Measurements from ENCODE around the gene GEMIN7. TPM values are rescaled to one million over a fixed set of nuclear protein-coding genes. Genes with fewer than 3 reads are reported as not detected.

Gene GEMIN7
- total and polyA plus RNA-seq, 2 of the 13 experiments (the other 11 are each of a cell fraction or from before 2014, with no cell fraction given), result 24.1 to 30.6 TPM

DNA sequence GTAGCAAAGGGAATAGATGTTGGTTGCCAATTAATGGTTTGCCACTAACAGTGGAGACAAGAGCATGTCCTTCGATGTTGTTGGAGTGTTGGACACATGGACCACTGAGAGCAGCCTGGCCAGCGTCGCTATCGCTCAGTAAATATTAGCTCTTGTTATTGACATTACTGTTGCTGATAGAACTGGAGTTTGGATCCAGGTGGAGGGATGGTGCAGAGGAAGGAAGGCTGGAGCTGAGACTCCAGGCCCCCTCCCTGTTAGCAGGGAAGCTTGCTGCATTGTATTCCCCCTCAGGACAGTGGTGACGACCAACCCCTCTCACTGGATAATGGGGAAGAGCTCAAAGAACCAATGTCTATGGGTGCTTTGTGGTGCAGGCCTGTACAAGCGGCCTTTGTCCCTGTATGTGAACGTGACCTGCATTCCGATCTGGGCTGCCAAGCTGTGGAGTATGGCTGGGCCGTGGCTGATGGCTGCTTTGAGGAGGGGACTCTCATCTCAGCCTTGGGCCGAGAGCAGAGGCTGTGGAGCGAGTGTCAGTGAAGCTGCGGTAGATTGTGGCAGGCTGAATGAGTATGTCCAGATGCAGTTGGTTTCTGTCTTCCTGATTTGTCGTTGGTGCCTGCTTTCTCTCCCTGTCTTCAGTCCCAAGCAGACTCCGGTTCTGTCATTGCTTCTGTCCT, 33.2 kb upstream of the GEMIN7 start (continued):
- TF ChIP-seq, protein P1, sequence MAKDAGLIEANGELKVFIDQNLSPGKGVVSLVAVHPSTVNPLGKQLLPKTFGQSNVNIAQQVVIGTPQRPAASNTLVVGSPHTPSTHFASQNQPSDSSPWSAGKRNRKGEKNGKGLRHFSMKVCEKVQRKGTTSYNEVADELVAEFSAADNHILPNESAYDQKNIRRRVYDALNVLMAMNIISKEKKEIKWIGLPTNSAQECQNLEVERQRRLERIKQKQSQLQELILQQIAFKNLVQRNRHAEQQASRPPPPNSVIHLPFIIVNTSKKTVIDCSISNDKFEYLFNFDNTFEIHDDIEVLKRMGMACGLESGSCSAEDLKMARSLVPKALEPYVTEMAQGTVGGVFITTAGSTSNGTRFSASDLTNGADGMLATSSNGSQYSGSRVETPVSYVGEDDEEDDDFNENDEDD (CRISPR knock-in tag; IDR thresholded peaks at IDR 0.05; ENCODE audit: borderline replicate concordance), result peak; percentile 63; the same call in 1 of the 2 replicates
- TF ChIP-seq TBX3 (IDR thresholded peaks at IDR 0.05; ENCODE audit: borderline replicate concordance) (peak; percentile 60; the same call in 1 of the 2 replicates), ZNF512 (CRISPR knock-in tag; IDR thresholded peaks at IDR 0.05) (no peak), TAF1 (CRISPR knock-in tag; IDR thresholded peaks at IDR 0.05) (peak; percentile 49; the same call in 1 of the 2 replicates), CHCHD3 (CRISPR knock-in tag; IDR thresholded peaks at IDR 0.05) (no peak), GATAD1 (CRISPR knock-in tag; IDR thresholded peaks at IDR 0.05) (peak; percentile 72), ZHX1 (CRISPR knock-in tag; IDR thresholded peaks at IDR 0.05; ENCODE audit: low read depth) (peak; percentile 72; the same call in 1 of the 2 replicates), SIN3B (IDR thresholded peaks at IDR 0.05; ENCODE audit: low read length) (no peak), ZBTB3 (CRISPR knock-in tag; IDR thresholded peaks at IDR 0.05; ENCODE audit: borderline replicate concordance, low read depth) (0 out of 2 replicates have a peak, but pooled peaks have one; percentile 27), ZNF674 (CRISPR knock-in tag; IDR thresholded peaks at IDR 0.05; ENCODE audit: low read depth) (no peak), ZNF614 (CRISPR knock-in tag; IDR thresholded peaks at IDR 0.05; ENCODE audit: borderline replicate concordance) (peak; percentile 86), SMARCC2 (IDR thresholded peaks at IDR 0.05) (no peak), ZNF101 (CRISPR knock-in tag; IDR thresholded peaks at IDR 0.05; ENCODE audit: borderline replicate concordance, low read depth) (no peak), JUNB (CRISPR knock-in tag; IDR thresholded peaks at IDR 0.05; ENCODE audit: borderline replicate concordance) (no peak), ZNF619 (CRISPR knock-in tag; IDR thresholded peaks at IDR 0.05) (no peak), BCL3 (CRISPR knock-in tag; IDR thresholded peaks at IDR 0.05) (peak; percentile 39; the same call in 1 of the 2 replicates), WIZ (CRISPR knock-in tag; IDR thresholded peaks at IDR 0.05) (no peak), KLF11 (CRISPR knock-in tag; IDR thresholded peaks at IDR 0.05) (no peak), ELF1 (CRISPR knock-in tag; IDR thresholded peaks at IDR 0.05) (no peak)
- TF ChIP-seq, protein P2, sequence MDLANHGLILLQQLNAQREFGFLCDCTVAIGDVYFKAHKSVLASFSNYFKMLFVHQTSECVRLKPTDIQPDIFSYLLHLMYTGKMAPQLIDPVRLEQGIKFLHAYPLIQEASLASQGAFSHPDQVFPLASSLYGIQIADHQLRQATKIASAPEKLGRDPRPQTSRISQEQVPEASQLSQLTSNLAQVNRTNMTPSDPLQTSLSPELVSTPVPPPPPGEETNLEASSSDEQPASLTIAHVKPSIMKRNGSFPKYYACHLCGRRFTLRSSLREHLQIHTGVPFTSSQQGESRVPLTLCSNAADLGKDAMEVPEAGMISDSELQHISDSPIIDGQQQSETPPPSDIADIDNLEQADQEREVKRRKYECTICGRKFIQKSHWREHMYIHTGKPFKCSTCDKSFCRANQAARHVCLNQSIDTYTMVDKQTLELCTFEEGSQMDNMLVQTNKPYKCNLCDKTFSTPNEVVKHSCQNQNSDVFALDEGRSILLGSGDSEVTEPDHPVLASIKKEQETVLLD (CRISPR knock-in tag; IDR thresholded peaks at IDR 0.05; ENCODE audit: low read depth), result 0 out of 2 replicates have a peak, but pooled peaks have one; percentile 32
- TF ChIP-seq, protein P3, sequence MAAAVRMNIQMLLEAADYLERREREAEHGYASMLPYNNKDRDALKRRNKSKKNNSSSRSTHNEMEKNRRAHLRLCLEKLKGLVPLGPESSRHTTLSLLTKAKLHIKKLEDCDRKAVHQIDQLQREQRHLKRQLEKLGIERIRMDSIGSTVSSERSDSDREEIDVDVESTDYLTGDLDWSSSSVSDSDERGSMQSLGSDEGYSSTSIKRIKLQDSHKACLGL (CRISPR knock-in tag; IDR thresholded peaks at IDR 0.05), result no peak
